H1 (cell line): Measurements from ENCODE around the gene FBXO8. TPM values are rescaled to one million over a fixed set of nuclear protein-coding genes. Genes with fewer than 3 reads are reported as not detected.

Experiments used
- CTCF ChIA-PET: fragments of 300-600 bp; sonication (Branson Sonifier 250); formaldehyde crosslinking; loops from one replicate; lab custom pipeline; 2021; ENCODE audit not compliant: partially characterized antibody; lab: Charles Lee
- POLR2A ChIA-PET: fragments of 300-600 bp; sonication (Branson Sonifier 250); formaldehyde crosslinking; loops from one replicate; lab custom pipeline; 2021; ENCODE audit warnings: inconsistent platforms; ENCODE audit not compliant: partially characterized antibody; lab: Charles Lee
- DNase-seq, 2 experiments: peaks; one replicate each; pipeline versions ENCODE4 v3.0.0 to v3.0.0-alpha.2; 2010 to 2022; ENCODE audit warnings: low spot score in 2 of 2, low read depth in 1 of 2, mixed read lengths in 1 of 2
- FAIRE-seq: peaks from 2 replicates; lab custom pipeline; 2011; peaks lifted over from hg19 to GRCh38; lab: Jason Lieb, UNC
- H2AFZ ChIP-seq: 2 replicates; pipeline ENCODE4 v1.8.1; 2012; ENCODE audit warnings: low read length, inconsistent platforms
- H2AK5ac ChIP-seq: 2 replicates; pipeline ENCODE4 v1.6.1; 2013; ENCODE audit warnings: low read depth, low read length
- H2BK120ac ChIP-seq: replicated peaks from 2 replicates; pipeline ENCODE3; 2013; ENCODE audit warnings: low read depth, low read length, inconsistent platforms
- H2BK12ac ChIP-seq: 2 replicates; pipeline ENCODE4 v1.6.1; 2013; ENCODE audit warnings: low read depth, low read length
- H2BK15ac ChIP-seq: 2 replicates; pipeline ENCODE4 v1.6.1; 2013; ENCODE audit warnings: low read length
- H2BK20ac ChIP-seq: 2 replicates; pipeline ENCODE4 v1.6.1; 2013; ENCODE audit warnings: low read length
- H2BK5ac ChIP-seq: 2 replicates; pipeline ENCODE4 v1.6.1; 2013; ENCODE audit warnings: low read depth, low read length
- H3K14ac ChIP-seq: 2 replicates; pipeline ENCODE4 v1.6.1; 2013; ENCODE audit warnings: inconsistent platforms; ENCODE audit not compliant: insufficient read length
- H3K18ac ChIP-seq: 2 replicates; pipeline ENCODE4 v1.6.1; 2013; ENCODE audit warnings: low read length; ENCODE audit errors: extremely low read depth
- H3K23ac ChIP-seq: 2 replicates; pipeline ENCODE4 v1.6.1; 2013; ENCODE audit warnings: inconsistent platforms; ENCODE audit not compliant: insufficient read length
- H3K23me2 ChIP-seq: 2 replicates; pipeline ENCODE4 v1.6.1; 2013; ENCODE audit warnings: low read depth, low read length
- H3K27ac ChIP-seq: 2 replicates; pipeline ENCODE4 v1.6.1; 2011; ENCODE audit warnings: low read depth, low read length, inconsistent platforms
- H3K27me3 ChIP-seq, 4 experiments: replicated peaks in 1 of 4; 1 replicate in 1 of 4; 2 replicates in 3 of 4; pipeline versions ENCODE4 v1.6.1 to v1.8.1; 2011 to 2013; ENCODE audit warnings: low read length in 3 of 4, mild to moderate bottlenecking in 3 of 4, inconsistent platforms in 2 of 4, mixed read lengths in 2 of 4, moderate library complexity in 1 of 4; ENCODE audit not compliant: control insufficient read depth in 3 of 4, insufficient read depth in 3 of 4; ENCODE audit errors: extremely low read depth in 1 of 4
- H3K36me3 ChIP-seq, 4 experiments: 2 replicates each; pipeline versions ENCODE4 v1.6.1 to v1.8.1; 2011 to 2013; ENCODE audit warnings: mild to moderate bottlenecking in 4 of 4, low read length in 3 of 4, moderate library complexity in 2 of 4, control low read depth in 1 of 4, inconsistent platforms in 1 of 4; ENCODE audit not compliant: insufficient read depth in 4 of 4, control insufficient read depth in 2 of 4
- H3K4ac ChIP-seq: replicated peaks from 2 replicates; pipeline ENCODE3; 2013; ENCODE audit warnings: low read length, low read depth, mixed read lengths, inconsistent platforms; ENCODE audit not compliant: insufficient read length
- H3K4me1 ChIP-seq, 4 experiments: replicated peaks in 1 of 4; 1 replicate in 1 of 4; 2 replicates in 3 of 4; pipeline versions ENCODE4 v1.6.1 to v1.8.1; 2011 to 2013; ENCODE audit warnings: low read length in 3 of 4, inconsistent platforms in 2 of 4, mixed read lengths in 1 of 4; ENCODE audit not compliant: insufficient read depth in 4 of 4, control insufficient read depth in 3 of 4
- H3K4me2 ChIP-seq, 2 experiments: 2 replicates each; pipeline versions ENCODE4 v1.6.1 to v1.8.1; 2011 to 2013; ENCODE audit warnings: low read depth in 2 of 2, low read length in 2 of 2, control low read depth in 1 of 2, inconsistent platforms in 1 of 2, mild to moderate bottlenecking in 1 of 2; ENCODE audit not compliant: insufficient read depth in 1 of 2
- H3K4me3 ChIP-seq, 4 experiments: fragments of 200-600, 300-600 bp in 1 of 4; sonication (generic), shearing (Covaris generic), sonication (Bioruptor Twin) in 1 of 4; 2 replicates each; pipeline versions ENCODE4 v1.5.1 to v1.8.1; 2011 to 2016; ENCODE audit warnings: low read length in 4 of 4, low read depth in 3 of 4, control low read depth in 2 of 4, inconsistent platforms in 2 of 4, mild to moderate bottlenecking in 2 of 4, mixed read lengths in 1 of 4, moderate library complexity in 1 of 4; ENCODE audit not compliant: insufficient read depth in 2 of 4; ENCODE audit errors: extremely low read depth in 1 of 4
- H3K56ac ChIP-seq: replicated peaks from 2 replicates; pipeline ENCODE3; 2013; ENCODE audit warnings: low read depth, mild to moderate bottlenecking, mixed read lengths, low read length, inconsistent platforms; ENCODE audit not compliant: insufficient read length
- H3K79me1 ChIP-seq: 2 replicates; pipeline ENCODE4 v1.6.1; 2013; ENCODE audit warnings: low read depth, low read length, control low read depth
- H3K79me2 ChIP-seq, 2 experiments: 2 replicates each; pipeline versions ENCODE4 v1.6.1 to v1.8.1; 2012 to 2013; ENCODE audit warnings: low read length in 2 of 2, mild to moderate bottlenecking in 2 of 2, inconsistent platforms in 1 of 2; ENCODE audit not compliant: insufficient read depth in 2 of 2, control insufficient read depth in 1 of 2
- H3K9ac ChIP-seq, 4 experiments: replicated peaks in 1 of 4; 1 replicate in 1 of 4; 2 replicates in 3 of 4; pipeline versions ENCODE4 v1.6.1 to v1.8.1; 2011 to 2013; ENCODE audit warnings: low read depth in 3 of 4, low read length in 3 of 4, control low read depth in 2 of 4, mild to moderate bottlenecking in 2 of 4, moderate library complexity in 2 of 4, inconsistent platforms in 1 of 4; ENCODE audit errors: extremely low read depth in 1 of 4
- H3K9me3 ChIP-seq, 2 experiments: 2 replicates each; pipeline versions ENCODE4 v1.6.1 to v1.8.1; 2012 to 2013; ENCODE audit warnings: mild to moderate bottlenecking in 2 of 2, moderate library complexity in 2 of 2, control low read depth in 1 of 2, inconsistent platforms in 1 of 2, low read depth in 1 of 2, low read length in 1 of 2, mixed read lengths in 1 of 2; ENCODE audit not compliant: insufficient read depth in 2 of 2
- H4K20me1 ChIP-seq, 2 experiments: replicated peaks in 1 of 2; 2 replicates each; pipeline versions ENCODE3 to v1.8.1; 2011 to 2013; ENCODE audit warnings: inconsistent platforms in 2 of 2, low read length in 2 of 2, mild to moderate bottlenecking in 1 of 2; ENCODE audit not compliant: insufficient read depth in 2 of 2, control insufficient read depth in 1 of 2
- H4K5ac ChIP-seq: 2 replicates; pipeline ENCODE4 v1.6.1; 2013; ENCODE audit warnings: low read length, low read depth, mixed read lengths, inconsistent platforms; ENCODE audit not compliant: insufficient read length
- H4K8ac ChIP-seq: 2 replicates; pipeline ENCODE4 v1.8.0; 2013; ENCODE audit warnings: mild to moderate bottlenecking, moderate library complexity, low read length, inconsistent platforms; ENCODE audit not compliant: insufficient read depth; ENCODE audit errors: extremely low read depth
- H4K91ac ChIP-seq: replicated peaks from 2 replicates; pipeline ENCODE3; 2013; ENCODE audit warnings: low read length, mixed read lengths, inconsistent platforms; ENCODE audit not compliant: insufficient read length
- BRCA1 ChIP-seq: IDR thresholded peaks from 2 replicates; pipeline ENCODE4 v1.6.1; 2012; ENCODE audit warnings: low read depth, low read length, improper control_type of control experiment
- CHD2 ChIP-seq: IDR thresholded peaks from 2 replicates; pipeline ENCODE4 v1.6.1; 2012; ENCODE audit warnings: low read length, improper control_type of control experiment
- GTF2F1 ChIP-seq: IDR thresholded peaks from 2 replicates; pipeline ENCODE4 v1.6.1; 2012; ENCODE audit warnings: low read depth, low read length, improper control_type of control experiment, borderline replicate concordance
- KDM5A ChIP-seq: fragments of 200-600 bp; IDR thresholded peaks from 2 replicates; pipeline ENCODE4 v1.7.1; 2012; ENCODE audit warnings: mild to moderate bottlenecking, low read length, inconsistent platforms, mixed read lengths
- PHF8 ChIP-seq: fragments of 200-600 bp; sonication (generic); conservative IDR thresholded peaks from 2 replicates; pipeline ENCODE4 v1.7.1; 2012; ENCODE audit warnings: low read depth, mild to moderate bottlenecking, inconsistent platforms, low read length, moderate library complexity
- POLR2A ChIP-seq, 2 experiments: IDR thresholded peaks; 1 replicate in 1 of 2; 2 replicates in 1 of 2; pipeline ENCODE4 v1.6.1; 2011; ENCODE audit warnings: low read depth in 2 of 2, low read length in 2 of 2, mild to moderate bottlenecking in 2 of 2; ENCODE audit errors: control extremely low read depth in 1 of 2
- RBBP5 ChIP-seq: IDR thresholded peaks from 2 replicates; pipeline ENCODE4 v1.7.1; 2012; ENCODE audit warnings: low read depth, mild to moderate bottlenecking, inconsistent platforms, low read length, moderate library complexity, borderline replicate concordance
- ZNF274 ChIP-seq: IDR thresholded peaks from 2 replicates; pipeline ENCODE4 v1.7.0; 2012; ENCODE audit warnings: low read length, borderline replicate concordance; ENCODE audit errors: extremely low read depth
- WGBS, 2 experiments: shearing (Covaris generic) in 1 of 2; methylation state at CpG; one replicate each; pipeline versions ENCODE4 v1.1.6 to v1.1.7; 2013 to 2015; ENCODE audit warnings: low lambda C conversion rate in 2 of 2, mixed read lengths in 2 of 2, inconsistent platforms in 1 of 2, low coverage in 1 of 2, missing lambda C conversion rate in 1 of 2; ENCODE audit not compliant: insufficient replicate concordance in 2 of 2, insufficient coverage in 1 of 2, insufficient read length in 1 of 2; ENCODE audit errors: extremely low coverage in 1 of 2, missing lambda C conversion rate in 1 of 2; 5-methylcytosine and 5-hydroxymethylcytosine counted together
- polyA plus RNA-seq, 7 experiments: library from polyadenylated mRNA; depleted of rRNA in 3 of 7; stranded (reverse) in 5 of 7; unstranded in 2 of 7; fragments of >200 nt in 5 of 7; fragments of 200-250 nt in 2 of 7; gene quantifications; 1 replicate in 5 of 7; 2 replicates in 1 of 7; 4 replicates in 1 of 7; pipeline versions ENCODE4 v1.2.1 to v1.2.3, GENCODE V29; 2011 to 2013; ENCODE audit warnings: missing spikeins in 2 of 7, mixed read lengths in 2 of 7
- total RNA-seq: library from RNA; stranded (reverse); fragmentation: NEBNext Ultra II Directional; extraction: Animal tissue kit (Norgen Biotek cat#: 25700); gene quantifications from 2 replicates; pipeline ENCODE4 v1.2.1, GENCODE V29; 2021
- TF ChIP-seq, protein P1 (sequence below): IDR thresholded peaks from 2 replicates; pipeline ENCODE4 v1.6.1; 2011; ENCODE audit warnings: low read length, improper control_type of control experiment
- TF ChIP-seq, protein P2 (sequence below): IDR thresholded peaks from 2 replicates; pipeline ENCODE4 v1.6.1; 2012; ENCODE audit warnings: low read length, inconsistent platforms
- TF ChIP-seq, protein P3 (sequence below): IDR thresholded peaks from 2 replicates; pipeline ENCODE4 v1.6.1; 2011; ENCODE audit warnings: low read depth, mild to moderate bottlenecking, low read length; ENCODE audit not compliant: insufficient read depth

The FBXO8 gene
- total and polyA plus RNA-seq, 2 of the 8 experiments (the other 6 are each of a cell fraction or from before 2014, with no cell fraction given) = 5.1 to 7.5 TPM

DNA sequence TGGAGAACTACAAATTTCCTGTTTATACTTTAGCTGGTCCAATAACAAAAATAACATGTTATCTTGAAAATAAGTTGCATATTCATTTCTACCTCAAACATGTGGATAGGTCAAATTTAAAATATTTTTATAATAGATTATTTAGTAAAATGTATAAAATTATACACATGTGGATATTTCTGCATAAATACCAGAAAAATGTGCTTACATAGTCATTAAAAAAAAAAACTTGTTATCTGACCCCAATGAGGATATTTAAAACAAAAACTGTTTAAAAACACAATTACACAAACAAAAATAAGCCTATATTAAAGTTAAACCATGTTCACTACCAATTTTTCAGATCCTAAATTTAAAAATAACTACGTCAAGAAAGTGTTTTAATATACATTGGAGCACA lies 28.1 kb downstream of the FBXO8 start:
- POLR2A ChIA-PET = no interaction called here
- no peak for DNase-seq
- TF ChIP-seq ZNF274 (no peak), RBBP5 (no peak), POLR2A (IDR thresholded peaks at IDR 0.05; ENCODE audit: control extremely low read depth in 1 of 2, low read depth in 2 of 2, low read length in 2 of 2) (no peak), GTF2F1 (no peak), BRCA1 (no peak), PHF8 (no peak), KDM5A (no peak), CHD2 (no peak)
- TF ChIP-seq, protein P1, sequence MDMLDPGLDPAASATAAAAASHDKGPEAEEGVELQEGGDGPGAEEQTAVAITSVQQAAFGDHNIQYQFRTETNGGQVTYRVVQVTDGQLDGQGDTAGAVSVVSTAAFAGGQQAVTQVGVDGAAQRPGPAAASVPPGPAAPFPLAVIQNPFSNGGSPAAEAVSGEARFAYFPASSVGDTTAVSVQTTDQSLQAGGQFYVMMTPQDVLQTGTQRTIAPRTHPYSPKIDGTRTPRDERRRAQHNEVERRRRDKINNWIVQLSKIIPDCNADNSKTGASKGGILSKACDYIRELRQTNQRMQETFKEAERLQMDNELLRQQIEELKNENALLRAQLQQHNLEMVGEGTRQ = no peak
- TF ChIP-seq, protein P2, sequence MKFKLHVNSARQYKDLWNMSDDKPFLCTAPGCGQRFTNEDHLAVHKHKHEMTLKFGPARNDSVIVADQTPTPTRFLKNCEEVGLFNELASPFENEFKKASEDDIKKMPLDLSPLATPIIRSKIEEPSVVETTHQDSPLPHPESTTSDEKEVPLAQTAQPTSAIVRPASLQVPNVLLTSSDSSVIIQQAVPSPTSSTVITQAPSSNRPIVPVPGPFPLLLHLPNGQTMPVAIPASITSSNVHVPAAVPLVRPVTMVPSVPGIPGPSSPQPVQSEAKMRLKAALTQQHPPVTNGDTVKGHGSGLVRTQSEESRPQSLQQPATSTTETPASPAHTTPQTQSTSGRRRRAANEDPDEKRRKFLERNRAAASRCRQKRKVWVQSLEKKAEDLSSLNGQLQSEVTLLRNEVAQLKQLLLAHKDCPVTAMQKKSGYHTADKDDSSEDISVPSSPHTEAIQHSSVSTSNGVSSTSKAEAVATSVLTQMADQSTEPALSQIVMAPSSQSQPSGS = no peak
- TF ChIP-seq, protein P3, sequence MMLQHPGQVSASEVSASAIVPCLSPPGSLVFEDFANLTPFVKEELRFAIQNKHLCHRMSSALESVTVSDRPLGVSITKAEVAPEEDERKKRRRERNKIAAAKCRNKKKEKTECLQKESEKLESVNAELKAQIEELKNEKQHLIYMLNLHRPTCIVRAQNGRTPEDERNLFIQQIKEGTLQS = no peak

More for the DNA sequence above, 28.1 kb downstream of the FBXO8 start:
- Histone ChIP-seq H3K4ac (no peak overlapping the region), H3K4me1 (no peaks in the 10 kb centered on the region), H2AFZ (no peak overlapping the region), H3K9me3 (no peaks in the 10 kb centered on the region), H4K5ac (no peak overlapping the region), H3K56ac (no peak overlapping the region), H3K18ac (no peak overlapping the region), H3K4me2 (no peak overlapping the region), H2BK15ac (no peak overlapping the region), H3K36me3 (no peaks in the 10 kb centered on the region), H2BK5ac (no peak overlapping the region), H4K91ac (no peak overlapping the region), H3K14ac (no peak overlapping the region), H3K79me2 (no peaks in the 10 kb centered on the region), H3K23ac (no peak overlapping the region), H3K27ac (no peak overlapping the region), H2BK20ac (no peak overlapping the region), H2BK12ac (no peak overlapping the region), H2BK120ac (no peak overlapping the region), H4K8ac (no peak overlapping the region), H3K9ac (no peak overlapping the region), H3K27me3 (no peaks in the 10 kb centered on the region), H3K4me3 (no peak overlapping the region), H3K23me2 (no peaks in the 10 kb centered on the region), H3K79me1 (no peaks in the 10 kb centered on the region), H2AK5ac (no peak overlapping the region), H4K20me1 (no peaks in the 10 kb centered on the region)
- no peak for FAIRE-seq
- WGBS, 2 experiments = 96% methylated on average over 1 of the region's 1 CpG; no CpG with 5 or more reads in 1 of the 2 experiments
- CTCF ChIA-PET = no interaction called here
